ENCODE measurements around the gene CTSA. TPM values are rescaled to one million over a fixed set of nuclear protein-coding genes. Genes with fewer than 3 reads are reported as not detected.

CTSA gene
- total RNA-seq, 6 experiments from 2014 or later = 133 to 176 (median 155) TPM

DNA sequence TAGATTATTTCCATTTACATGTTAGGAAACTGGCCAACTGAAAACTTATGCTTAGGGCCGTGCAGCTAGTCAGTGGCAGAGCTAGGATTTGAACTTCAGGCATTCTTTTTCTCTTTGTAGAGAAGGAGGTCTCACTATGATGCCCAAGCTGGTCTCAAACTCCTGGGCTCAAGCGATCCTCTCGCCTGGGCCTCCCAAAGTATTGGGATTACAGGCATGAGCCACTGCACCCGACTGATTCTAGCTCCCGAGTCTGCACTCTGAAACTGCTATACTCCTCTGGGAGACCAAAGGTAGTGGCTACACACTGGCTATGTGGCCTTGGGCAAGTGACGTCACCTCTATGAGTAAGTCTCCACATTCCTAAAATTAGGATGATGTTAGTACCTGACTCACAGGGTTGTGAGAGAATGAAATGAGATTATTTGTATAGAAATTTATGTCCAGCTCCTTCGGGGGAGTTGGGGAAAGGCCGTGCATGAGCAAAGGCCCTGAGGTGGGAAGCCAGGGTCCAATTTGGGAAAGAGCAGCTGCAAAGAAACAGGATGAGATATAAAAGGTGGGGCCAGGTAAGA lies 14.5 kb downstream of the CTSA start:
- peaks cover 23% of the 10 kb centered on the region for H3K4me1 Mint-ChIP-seq (ENCODE audit: low read depth)
- no peaks in the 10 kb centered on the region for H3K9me3 Mint-ChIP-seq
- no peak for TF ChIP-seq CTCF (IDR thresholded peaks at IDR 0.05)
- peak; percentile 94 for DNase-seq
- H3K27me3 Mint-ChIP-seq (ENCODE audit: insufficient read depth) = peaks cover 9% of the 10 kb centered on the region
- peak overlapping the region; percentile 85 for H3K27ac Mint-ChIP-seq
- H3K4me3 Mint-ChIP-seq = peak overlapping the region; percentile 46
- H3K36me3 Mint-ChIP-seq (ENCODE audit: low read depth) = peaks cover 2% of the 10 kb centered on the region

GRCh38 chr20:45907219-45907948 lies 16.2 kb downstream of the CTSA start:
- no peak for TF ChIP-seq CTCF (IDR thresholded peaks at IDR 0.05)

DNA sequence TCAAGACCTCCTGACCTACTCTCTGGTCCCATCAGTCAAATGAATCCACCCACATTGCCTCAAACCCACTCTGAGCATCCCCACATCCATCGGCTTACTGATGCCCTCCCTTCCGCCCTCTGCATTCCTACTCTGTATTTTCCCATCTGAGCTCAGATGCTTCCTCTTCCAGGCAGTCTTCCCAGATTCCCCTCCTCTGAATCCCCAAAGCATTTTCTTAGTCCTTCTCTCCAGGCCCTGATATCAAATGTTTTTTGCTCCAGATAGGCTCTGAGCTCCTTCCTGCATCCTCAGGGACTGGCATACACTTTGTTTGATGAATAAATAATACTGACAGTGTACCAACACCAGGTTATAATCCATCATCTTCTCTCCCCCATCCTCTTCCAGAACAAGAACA lies 16.9 kb downstream of the CTSA start:
- TF ChIP-seq CTCF (IDR thresholded peaks at IDR 0.05) = no peak
- peaks cover 7% of the 10 kb centered on the region for H3K27me3 Mint-ChIP-seq (ENCODE audit: insufficient read depth)
- peaks cover 5% of the 10 kb centered on the region for H3K36me3 Mint-ChIP-seq (ENCODE audit: low read depth)
- H3K9me3 Mint-ChIP-seq = no peaks in the 10 kb centered on the region
- no peak for DNase-seq
- no peak overlapping the region for H3K27ac Mint-ChIP-seq
- peaks cover 40% of the 10 kb centered on the region for H3K4me1 Mint-ChIP-seq (ENCODE audit: low read depth)
- no peak overlapping the region for H3K4me3 Mint-ChIP-seq

More at GRCh38 chr20:45907219-45907948, 16.2 kb downstream of the CTSA start:
- Mint-ChIP-seq H3K36me3 (ENCODE audit: low read depth) (peaks cover 5% of the 10 kb centered on the region), H3K4me1 (ENCODE audit: low read depth) (peaks cover 38% of the 10 kb centered on the region), H3K9me3 (no peaks in the 10 kb centered on the region), H3K27ac (no peak overlapping the region), H3K27me3 (ENCODE audit: insufficient read depth) (peaks cover 9% of the 10 kb centered on the region), H3K4me3 (no peak overlapping the region)
- DNase-seq = no peak

DNA sequence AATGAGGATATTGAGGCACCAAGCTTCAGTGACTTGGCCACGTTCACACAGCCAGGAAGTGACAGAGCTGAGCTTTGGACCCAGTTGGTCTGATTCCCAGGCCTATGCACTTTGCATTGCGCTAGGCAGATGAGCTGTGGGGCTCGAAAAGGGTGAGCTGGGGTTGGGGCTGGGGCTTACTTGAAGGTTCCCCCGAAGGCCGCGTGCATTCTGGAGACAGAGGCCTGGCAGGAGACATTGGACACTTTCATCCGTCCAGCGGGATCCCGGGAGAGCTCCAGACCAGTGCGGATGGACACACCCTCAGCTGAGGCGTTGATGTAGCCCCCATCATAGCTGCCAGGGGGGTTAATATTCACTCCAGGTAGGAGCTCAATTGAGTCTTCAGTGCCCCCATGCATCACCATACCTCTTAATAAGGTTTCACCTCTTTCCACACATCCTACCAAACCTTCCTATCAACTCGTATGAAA lies 18.2 kb downstream of the CTSA start:
- no peak for TF ChIP-seq CTCF (IDR thresholded peaks at IDR 0.05)
- H3K27me3 Mint-ChIP-seq (ENCODE audit: insufficient read depth) = peaks cover 9% of the 10 kb centered on the region
- no peak overlapping the region for H3K27ac Mint-ChIP-seq
- no peak for DNase-seq
- peaks cover 5% of the 10 kb centered on the region for H3K36me3 Mint-ChIP-seq (ENCODE audit: low read depth)
- H3K4me1 Mint-ChIP-seq (ENCODE audit: low read depth) = peaks cover 40% of the 10 kb centered on the region
- H3K4me3 Mint-ChIP-seq = no peak overlapping the region
- H3K9me3 Mint-ChIP-seq = no peaks in the 10 kb centered on the region

DNA sequence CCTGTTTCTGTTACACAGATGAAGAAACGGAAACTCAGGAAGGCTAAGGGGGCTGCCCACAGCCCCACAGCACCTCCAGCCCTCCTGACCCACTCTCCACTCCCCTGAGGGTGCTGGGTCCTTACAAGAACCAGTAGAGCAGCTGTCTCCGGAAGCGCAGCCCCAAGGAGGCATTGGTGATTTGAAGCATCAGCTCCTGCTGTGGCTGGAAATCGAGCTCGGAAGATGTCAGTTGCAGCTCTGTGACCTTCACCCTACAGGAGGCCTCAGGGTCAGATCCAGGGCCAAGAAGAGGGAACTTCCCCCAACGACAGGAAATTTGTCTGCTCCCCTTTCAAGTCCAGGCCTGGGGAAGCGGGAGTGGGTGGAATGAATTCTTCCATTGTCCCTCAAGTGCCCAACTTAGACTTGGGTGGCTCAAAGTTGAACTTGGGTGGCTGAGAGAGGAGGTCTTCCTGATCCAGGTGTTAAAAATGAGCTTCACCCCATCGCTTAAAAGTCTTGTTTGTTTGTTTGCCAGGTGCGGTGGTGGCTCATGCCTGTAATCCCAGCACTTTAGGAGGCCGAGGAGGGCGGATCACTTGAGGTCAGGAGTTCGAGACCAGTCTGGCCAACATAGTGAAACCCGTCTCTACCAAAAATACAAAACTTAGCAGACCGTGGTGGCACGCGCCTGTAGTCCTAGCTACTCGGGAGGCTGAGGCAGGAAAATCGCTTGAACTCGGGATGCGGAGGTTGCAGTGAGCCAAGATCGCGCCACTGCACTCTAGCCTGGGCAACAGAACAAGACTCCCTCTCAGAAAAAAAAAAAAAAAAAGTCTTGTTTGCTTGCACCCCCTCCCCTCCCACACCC lies 18.9 kb downstream of the CTSA start:
- H3K4me1 Mint-ChIP-seq (ENCODE audit: low read depth) = peaks cover 34% of the 10 kb centered on the region
- peak overlapping the region; percentile 80; the same call in 1 of the 2 replicates for H3K27ac Mint-ChIP-seq
- no peaks in the 10 kb centered on the region for H3K9me3 Mint-ChIP-seq
- no peak for DNase-seq
- TF ChIP-seq CTCF (IDR thresholded peaks at IDR 0.05) = no peak
- H3K27me3 Mint-ChIP-seq (ENCODE audit: insufficient read depth) = peaks cover 9% of the 10 kb centered on the region
- peak overlapping the region; percentile 60 for H3K4me3 Mint-ChIP-seq
- H3K36me3 Mint-ChIP-seq (ENCODE audit: low read depth) = peaks cover 5% of the 10 kb centered on the region

All from HFFc6 (cell line).